A673 (cell line): ENCODE measurements around the gene TTC16. TPM values are rescaled to one million over a fixed set of nuclear protein-coding genes. Genes with fewer than 3 reads are reported as not detected.

Source experiments
- BruUV-seq: library from RNA; stranded (reverse); fragments of 400-500 nt; replicated peaks from 2 replicates; lab custom pipeline; 2021; lab: Mats Ljungman, UMichigan
- CTCF ChIA-PET: fragments of 300-600 bp; sonication (Branson Sonifier 250); formaldehyde crosslinking; loops from one replicate; lab custom pipeline; 2022; ENCODE audit warnings: antibody characterized with exemption; lab: Charles Lee
- POLR2A ChIA-PET: fragments of 300-600 bp; sonication (Branson Sonifier 250); formaldehyde crosslinking; loops from one replicate; lab custom pipeline; 2022; ENCODE audit warnings: antibody characterized with exemption; ENCODE audit not compliant: low non-redundant PET; lab: Charles Lee
- DNase-seq: peaks from one replicate; pipeline ENCODE4 v3.0.0-alpha.2; 2015; ENCODE audit warnings: low spot score
- H3K27ac ChIP-seq: fragments of 200-600 bp; sonication (generic); 2 replicates; pipeline ENCODE4 v1.5.1; 2016; ENCODE audit warnings: mixed run types, low read depth, mild to moderate bottlenecking, mixed read lengths, antibody characterized with exemption, low read length; ENCODE audit not compliant: poor library complexity, severe bottlenecking
- H3K27me3 ChIP-seq: fragments of 200-600 bp; sonication (generic); replicated peaks from 2 replicates; pipeline ENCODE4 v1.6.1; 2017; ENCODE audit warnings: mixed run types, low read depth, mild to moderate bottlenecking, mixed read lengths, antibody characterized with exemption, low read length; ENCODE audit not compliant: insufficient read depth, poor library complexity
- H3K36me3 ChIP-seq: fragments of 200-600 bp; sonication (generic); 2 replicates; pipeline ENCODE4 v1.6.1; 2016; ENCODE audit warnings: mixed run types, mild to moderate bottlenecking, mixed read lengths, antibody characterized with exemption, low read length; ENCODE audit not compliant: insufficient read depth, poor library complexity, severe bottlenecking
- H3K4me1 ChIP-seq: fragments of 200-600 bp; sonication (generic); 2 replicates; pipeline ENCODE4 v1.6.1; 2017; ENCODE audit warnings: mixed run types, mild to moderate bottlenecking, mixed read lengths, antibody characterized with exemption, low read length; ENCODE audit not compliant: insufficient read depth, poor library complexity, severe bottlenecking
- H3K4me3 ChIP-seq: fragments of 200-600 bp; sonication (generic); 2 replicates; pipeline ENCODE4 v1.5.1; 2016; ENCODE audit warnings: low read depth, mixed run types, mild to moderate bottlenecking, mixed read lengths, low read length; ENCODE audit not compliant: poor library complexity, severe bottlenecking
- H3K9me3 ChIP-seq: fragments of 200-600 bp; sonication (generic); 2 replicates; pipeline ENCODE4 v1.6.1; 2016; ENCODE audit warnings: mixed run types, low read depth, mild to moderate bottlenecking, mixed read lengths, antibody characterized with exemption, low read length; ENCODE audit not compliant: poor library complexity, severe bottlenecking
- CTCF ChIP-seq: fragments of 300-800, 200-600 bp; sonication (generic); conservative IDR thresholded peaks from 2 replicates; pipeline ENCODE4 v1.5.1; 2017; ENCODE audit warnings: low read depth, mild to moderate bottlenecking, antibody characterized with exemption, low read length, moderate library complexity, mixed read lengths
- EZH2 ChIP-seq: fragments of 200-600 bp; sonication (generic); IDR thresholded peaks from 2 replicates; pipeline ENCODE4 v1.6.1; 2017; ENCODE audit warnings: borderline replicate concordance, low read depth, mild to moderate bottlenecking, mixed read lengths, antibody characterized with exemption, low read length; ENCODE audit not compliant: poor library complexity, severe bottlenecking
- intact Hi-C: fragments of 100-400 bp; cut with micrococcal nuclease; formaldehyde crosslinking; loops from one replicate; pipeline ENCODE4 v1.10.0; 2022; ENCODE audit not compliant: unreplicated experiment
- total RNA-seq: library from RNA; stranded (reverse); gene quantifications from 2 replicates; pipeline ENCODE4 v1.2.3, GENCODE V29; 2021

The TTC16 gene
- total RNA-seq, 1 experiment from 2014 or later = not detected

- no peaks in the 10 kb centered on the region for H3K9me3 ChIP-seq
- H3K36me3 ChIP-seq = no peaks in the 10 kb centered on the region
- no peak for TF ChIP-seq CTCF
- no peak for DNase-seq
- no peaks in the 10 kb centered on the region for H3K27me3 ChIP-seq
- no peak overlapping the region for H3K27ac ChIP-seq
- intact Hi-C loops = no loop called here
- H3K4me3 ChIP-seq = no peak overlapping the region
- H3K4me1 ChIP-seq = no peaks in the 10 kb centered on the region
- ChIA-PET CTCF (no interaction called here), POLR2A (no interaction called here)
- BruUV-seq = no TSS peak
Observed at GRCh38 chr9:127776924-127777289, 61.0 kb downstream of the TTC16 start.

GRCh38 chr9:127777368-127777980 lies 61.6 kb downstream of the TTC16 start:
- Histone ChIP-seq H3K9me3 (no peaks in the 10 kb centered on the region), H3K27ac (no peak overlapping the region), H3K27me3 (no peaks in the 10 kb centered on the region), H3K36me3 (no peaks in the 10 kb centered on the region), H3K4me1 (no peaks in the 10 kb centered on the region), H3K4me3 (no peak overlapping the region)
- DNase-seq = no peak
- POLR2A ChIA-PET = no interaction called here
- intact Hi-C loops = no loop called here
- no TSS peak for BruUV-seq
- TF ChIP-seq CTCF (no peak), EZH2 (no peak)
- CTCF ChIA-PET = no interaction called here

DNA sequence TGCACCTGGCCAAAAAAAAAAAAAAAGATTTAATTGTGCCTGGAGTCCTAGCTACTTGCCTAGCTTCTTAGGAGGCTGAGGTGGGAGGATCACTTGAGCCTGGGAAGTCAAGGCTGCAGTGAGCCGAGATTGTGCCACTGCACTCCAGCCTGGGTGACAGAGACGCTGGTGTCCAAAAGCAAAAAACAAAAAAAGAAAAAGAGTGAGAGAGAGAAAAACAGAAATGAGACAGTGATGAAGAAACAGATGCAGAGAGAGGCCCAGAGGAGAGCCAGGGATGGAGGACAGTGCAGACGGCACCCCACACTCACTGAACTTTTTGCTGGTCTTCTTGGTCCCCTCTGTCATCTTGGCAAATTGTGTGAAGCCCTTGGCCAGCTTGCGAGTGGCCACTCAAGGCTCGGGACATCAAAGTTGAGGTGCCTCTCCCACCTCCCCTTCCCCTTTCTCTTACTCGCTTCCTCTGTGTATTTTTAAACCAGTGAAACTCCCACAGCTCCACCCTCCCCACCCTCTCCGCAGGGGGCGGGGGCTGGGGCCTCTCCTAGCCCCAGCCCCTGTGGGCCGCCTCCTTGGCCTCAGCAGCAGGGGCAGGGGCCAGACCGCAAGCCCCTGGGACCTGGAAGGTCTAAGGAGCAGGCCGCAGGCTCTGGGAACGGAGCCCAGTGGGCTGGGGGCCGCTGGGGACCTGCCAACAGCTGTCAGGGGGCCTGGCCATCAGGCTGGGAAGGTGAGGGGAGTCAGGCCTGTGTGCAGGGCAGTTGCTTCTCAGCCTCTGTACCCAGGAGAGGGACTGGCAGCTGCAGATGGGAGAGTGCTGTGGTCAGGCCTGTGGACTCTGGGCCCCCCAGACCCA lies 62.6 kb downstream of the TTC16 start, which contains the start of gene SH2D3C:
TSS of gene SH2D3C (minus strand) at position 387 of the 856 bp plus-strand sequence. CDS start at position 348, 39 bp downstream.
- CTCF ChIA-PET = interaction anchor here (0.6 kb wide), 1 partner anchor 619 kb away, joined by 5 read pairs; no protein-coding TSS in a partner anchor
- Histone ChIP-seq H3K27me3 (no peaks in the 10 kb centered on the region), H3K36me3 (no peaks in the 10 kb centered on the region), H3K4me1 (no peaks in the 10 kb centered on the region), H3K27ac (no peak within 1 kb of the TSS), H3K9me3 (no peaks in the 10 kb centered on the region), H3K4me3 (no peak within 1 kb of the TSS)
- BruUV-seq = no TSS peak
- POLR2A ChIA-PET = interaction anchor here (0.6 kb wide), 1 partner anchor 46 kb away, joined by 3 read pairs; no protein-coding TSS in a partner anchor
- intact Hi-C loops = no loop called here
- DNase-seq = no peak
- TF ChIP-seq CTCF (no peak), EZH2 (no peak)
